Subcutaneous adipose tissue (tissue), 4 donors: ENCODE results near the gene HOXA4. TPM values are rescaled to one million over a fixed set of nuclear protein-coding genes. Genes with fewer than 3 reads are reported as not detected.

Source experiments
- CTCF ChIP-seq: fragments of 450-650 bp; IDR thresholded peaks from one replicate; pipeline ENCODE4 v1.5.1; 2016; ENCODE audit warnings: low read depth, mild to moderate bottlenecking, control low read depth, antibody characterized with exemption, moderate library complexity
- total RNA-seq, 4 donors: library from RNA; depleted of rRNA; stranded (reverse); fragments of >200 nt; gene quantifications; one replicate each; pipeline ENCODE4 v1.1.0, GENCODE V29; 2016

HOXA4 gene
- total RNA-seq, 4 donors from 2014 or later = 1.2 to 2.4 (median 1.5) TPM; not detected in 1

GRCh38 chr7:27176524-27176845, 45.9 kb upstream of the HOXA4 start:
- no peak for TF ChIP-seq CTCF

GRCh38 chr7:27175626-27176523, 45.3 kb upstream of the HOXA4 start:
- TF ChIP-seq CTCF = no peak

GRCh38 chr7:27174874-27175625, 44.5 kb upstream of the HOXA4 start:
- no peak for TF ChIP-seq CTCF

GRCh38 chr7:27173956-27174873, 43.7 kb upstream of the HOXA4 start, which contains the start of gene HOXA10:
HOXA10 (minus strand) TSS chr7:27174320; CDS start chr7:27174306, 14 bp downstream.
- no peak for TF ChIP-seq CTCF

- TF ChIP-seq CTCF = no peak
These were observed 43.0 kb upstream of the HOXA4 start for GRCh38 chr7:27173511-27173955.

- TF ChIP-seq CTCF = no peak
These were observed 42.4 kb upstream of the HOXA4 start for GRCh38 chr7:27172823-27173510.
